Esophagus squamous epithelium (tissue), 4 donors: ENCODE measurements around the gene MACO1.

Experiments used
- CTCF ChIP-seq, 6 experiments: fragments of 450-650 bp in 4 of 6; fragments of 200-600 bp in 2 of 6; sonication (generic) in 2 of 6; IDR thresholded peaks; one replicate each; pipeline ENCODE4 v1.5.1; 2016 to 2019; ENCODE audit warnings: antibody characterized with exemption in 6 of 6, mild to moderate bottlenecking in 4 of 6, moderate library complexity in 4 of 6
- POLR2A ChIP-seq, 4 donors: fragments of 450-650 bp; IDR thresholded peaks; one replicate each; pipeline ENCODE4 v1.6.1; 2017; ENCODE audit warnings: antibody characterized with exemption in 4 of 4, mild to moderate bottlenecking in 4 of 4, moderate library complexity in 3 of 4

- TF ChIP-seq CTCF (IDR thresholded peaks at IDR 0.05): no peak
- TF ChIP-seq POLR2A (IDR thresholded peaks at IDR 0.05): no peak
These were observed 64.3 kb downstream of the MACO1 start for GRCh38 chr1:25494952-25495351.
